ENCODE data around the gene TFCP2L1. TPM values are rescaled to one million over a fixed set of nuclear protein-coding genes. Genes with fewer than 3 reads are reported as not detected.
A peak's percentile ranks its signal among the peaks of the same experiment; 100 is the strongest.

TFCP2L1 gene
- total RNA-seq, 1 donor from 2014 or later, result 0.14 TPM

DNA sequence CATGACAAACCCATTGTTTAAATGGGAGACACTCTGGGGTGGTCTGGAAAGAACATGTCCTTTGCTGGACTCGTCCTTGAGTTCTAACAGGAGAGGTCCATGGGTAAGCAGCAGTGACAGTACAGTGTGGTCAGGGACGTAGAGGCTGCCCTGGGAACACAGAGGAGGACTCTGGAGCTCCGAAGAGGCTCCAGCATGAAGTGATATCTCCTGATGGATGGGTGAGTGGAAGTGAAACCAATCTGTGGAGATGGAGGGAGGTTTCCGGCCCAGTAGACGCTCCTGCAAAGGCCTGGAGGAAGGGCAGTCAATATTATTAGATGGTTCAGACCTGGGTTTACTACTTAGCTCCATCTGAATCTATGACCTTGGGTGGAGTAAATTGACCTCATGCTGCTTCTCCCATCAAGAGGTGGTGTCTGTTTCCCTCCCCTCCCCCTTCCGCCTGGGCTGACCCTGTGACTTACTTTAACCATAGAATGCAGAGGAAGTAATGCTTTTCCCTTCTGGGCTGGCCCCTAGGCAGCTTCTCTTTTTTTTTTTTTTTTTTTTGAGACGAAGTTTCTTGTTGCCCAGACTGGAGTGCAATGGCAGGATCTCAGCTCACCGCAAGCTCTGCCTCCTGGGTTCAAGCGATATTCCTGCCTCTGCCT is 2.3 kb upstream of the TFCP2L1 start:
- TF ChIP-seq, protein P1, sequence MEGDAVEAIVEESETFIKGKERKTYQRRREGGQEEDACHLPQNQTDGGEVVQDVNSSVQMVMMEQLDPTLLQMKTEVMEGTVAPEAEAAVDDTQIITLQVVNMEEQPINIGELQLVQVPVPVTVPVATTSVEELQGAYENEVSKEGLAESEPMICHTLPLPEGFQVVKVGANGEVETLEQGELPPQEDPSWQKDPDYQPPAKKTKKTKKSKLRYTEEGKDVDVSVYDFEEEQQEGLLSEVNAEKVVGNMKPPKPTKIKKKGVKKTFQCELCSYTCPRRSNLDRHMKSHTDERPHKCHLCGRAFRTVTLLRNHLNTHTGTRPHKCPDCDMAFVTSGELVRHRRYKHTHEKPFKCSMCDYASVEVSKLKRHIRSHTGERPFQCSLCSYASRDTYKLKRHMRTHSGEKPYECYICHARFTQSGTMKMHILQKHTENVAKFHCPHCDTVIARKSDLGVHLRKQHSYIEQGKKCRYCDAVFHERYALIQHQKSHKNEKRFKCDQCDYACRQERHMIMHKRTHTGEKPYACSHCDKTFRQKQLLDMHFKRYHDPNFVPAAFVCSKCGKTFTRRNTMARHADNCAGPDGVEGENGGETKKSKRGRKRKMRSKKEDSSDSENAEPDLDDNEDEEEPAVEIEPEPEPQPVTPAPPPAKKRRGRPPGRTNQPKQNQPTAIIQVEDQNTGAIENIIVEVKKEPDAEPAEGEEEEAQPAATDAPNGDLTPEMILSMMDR (IDR thresholded peaks at IDR 0.05; ENCODE audit: borderline replicate concordance), result no peak
- peak; percentile 26 for DNase-seq
- no peaks in the 10 kb centered on the region for H3K36me3 ChIP-seq
- peaks cover 37% of the 10 kb centered on the region for H3K27me3 ChIP-seq (ENCODE audit: low read depth)
- peaks cover 13% of the 10 kb centered on the region for H3K4me1 ChIP-seq
- intact Hi-C loops (cut with micrococcal nuclease), result no loop called here
- no peaks in the 10 kb centered on the region for H3K9me3 ChIP-seq (replicated peaks)
- H3K4me3 ChIP-seq, result no peak overlapping the region
- H3K27ac ChIP-seq (replicated peaks), result no peak overlapping the region

DNA sequence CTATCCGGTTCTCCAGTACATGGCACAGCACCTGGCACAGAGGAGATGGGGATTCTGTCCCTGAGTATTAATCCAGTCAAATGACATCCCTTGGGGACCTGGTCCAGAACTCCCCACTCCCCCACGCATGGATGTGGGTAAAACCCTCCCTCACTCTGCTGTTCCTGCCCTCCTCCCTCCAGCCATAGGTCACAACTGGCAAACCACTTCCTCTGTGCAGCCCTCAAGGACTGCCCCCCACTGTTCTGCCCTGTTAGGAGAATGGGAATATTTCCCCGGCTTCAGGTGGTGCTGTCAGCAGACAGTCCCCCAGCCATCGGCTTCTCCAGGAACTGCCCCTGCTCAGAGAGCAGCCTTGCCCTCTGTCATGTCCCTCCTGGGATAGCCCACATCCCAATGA is 1.5 kb upstream of the TFCP2L1 start:
- intact Hi-C loops (cut with micrococcal nuclease), result no loop called here
- Histone ChIP-seq H3K36me3 (no peaks in the 10 kb centered on the region), H3K4me1 (peaks cover 13% of the 10 kb centered on the region), H3K4me3 (no peak overlapping the region), H3K27me3 (ENCODE audit: low read depth) (peaks cover 43% of the 10 kb centered on the region), H3K27ac (replicated peaks) (no peak overlapping the region), H3K9me3 (replicated peaks) (no peaks in the 10 kb centered on the region)
- TF ChIP-seq, protein P1 (IDR thresholded peaks at IDR 0.05; ENCODE audit: borderline replicate concordance), result no peak
- no peak for DNase-seq

DNA sequence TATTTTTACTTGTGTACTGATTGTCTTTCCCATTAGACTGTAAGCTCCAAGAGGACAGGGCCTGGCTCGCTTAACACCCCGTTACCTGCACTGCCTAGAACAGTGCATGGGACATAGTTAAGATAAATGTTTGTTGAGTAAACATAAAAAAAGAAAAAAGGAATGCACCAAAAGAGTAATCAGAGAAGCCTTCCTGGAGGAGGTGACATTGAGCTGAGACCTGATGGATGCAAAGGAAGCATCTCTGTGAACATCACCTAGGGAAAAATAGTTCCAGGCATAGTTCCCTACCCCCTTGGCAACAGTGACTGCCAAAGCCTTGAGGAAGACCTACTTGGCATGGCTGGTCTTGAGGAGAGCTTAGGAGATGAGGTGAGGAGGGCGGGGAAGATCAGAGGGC is 924 bp upstream of the TFCP2L1 start:
- H3K4me1 ChIP-seq, result peaks cover 13% of the 10 kb centered on the region
- H3K4me3 ChIP-seq, result no peak overlapping the region
- H3K36me3 ChIP-seq, result no peaks in the 10 kb centered on the region
- intact Hi-C loops (cut with micrococcal nuclease), result no loop called here
- TF ChIP-seq, protein P1 (IDR thresholded peaks at IDR 0.05; ENCODE audit: borderline replicate concordance), result no peak
- DNase-seq, result no peak
- H3K27me3 ChIP-seq (ENCODE audit: low read depth), result peaks cover 49% of the 10 kb centered on the region
- no peaks in the 10 kb centered on the region for H3K9me3 ChIP-seq (replicated peaks)
- H3K27ac ChIP-seq (replicated peaks), result no peak overlapping the region

DNA sequence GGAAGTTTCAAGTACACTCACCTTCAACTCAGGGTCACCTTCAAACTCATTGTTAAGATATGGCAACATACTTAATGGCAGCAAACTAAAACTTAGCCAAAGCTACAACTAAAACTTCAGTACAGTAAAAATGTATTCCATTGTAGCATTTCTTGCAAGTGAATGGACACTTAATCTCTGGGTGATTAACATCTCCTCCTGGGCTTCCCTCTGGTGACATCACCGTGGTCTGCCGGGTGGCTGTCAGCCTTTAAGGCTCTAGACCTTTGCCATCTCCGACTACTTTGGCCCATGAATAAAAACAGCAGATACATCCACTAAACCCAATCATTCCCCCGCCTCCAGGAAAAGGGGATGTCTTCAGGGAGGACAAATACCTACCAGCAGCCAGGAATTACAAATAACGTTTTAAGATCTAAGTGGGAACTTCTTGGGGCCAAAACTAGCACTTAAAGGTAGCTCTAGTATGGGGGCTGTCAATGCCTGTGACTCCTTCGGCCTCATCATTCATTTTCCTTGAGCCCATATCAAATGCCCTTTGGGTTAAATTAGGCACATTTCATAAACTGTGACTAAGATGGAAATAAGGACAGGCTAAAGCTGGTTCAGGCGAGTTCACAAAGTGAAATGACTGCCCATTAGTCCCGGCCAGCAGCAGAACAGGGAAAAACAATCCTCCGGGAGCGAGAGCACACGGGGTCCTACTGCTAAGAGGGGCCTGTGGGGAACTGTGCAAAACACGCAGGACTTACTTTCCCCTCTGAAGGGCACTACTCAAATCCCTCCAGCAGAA is 1.1 kb downstream of the TFCP2L1 start:
- TF ChIP-seq, protein P1 (IDR thresholded peaks at IDR 0.05; ENCODE audit: borderline replicate concordance), result no peak
- DNase-seq, result no peak
- Histone ChIP-seq H3K4me3 (peak overlapping the region; percentile 66), H3K9me3 (replicated peaks) (no peaks in the 10 kb centered on the region), H3K27ac (replicated peaks) (no peak overlapping the region), H3K36me3 (no peaks in the 10 kb centered on the region), H3K27me3 (ENCODE audit: low read depth) (peaks cover 68% of the 10 kb centered on the region), H3K4me1 (peaks cover 13% of the 10 kb centered on the region)
- intact Hi-C loops (cut with micrococcal nuclease), result no loop called here

GRCh38 chr2:121282800-121283385 is 2.1 kb downstream of the TFCP2L1 start:
- DNase-seq, result no peak
- Histone ChIP-seq H3K36me3 (no peaks in the 10 kb centered on the region), H3K27ac (replicated peaks) (no peak overlapping the region), H3K9me3 (replicated peaks) (no peaks in the 10 kb centered on the region), H3K4me1 (peaks cover 13% of the 10 kb centered on the region), H3K27me3 (ENCODE audit: low read depth) (peaks cover 74% of the 10 kb centered on the region), H3K4me3 (no peak overlapping the region)
- intact Hi-C loops (cut with micrococcal nuclease), result no loop called here
- TF ChIP-seq, protein P1 (IDR thresholded peaks at IDR 0.05; ENCODE audit: borderline replicate concordance), result no peak

Measured in left ventricle myocardium inferior (tissue), 1 donor.